ENCODE data around the gene SLC32A1. TPM values are rescaled to one million over a fixed set of nuclear protein-coding genes. Genes with fewer than 3 reads are reported as not detected.

The SLC32A1 gene
- total and polyA plus RNA-seq, 2 of the 13 experiments (the other 11 are each of a cell fraction or from before 2014, with no cell fraction given): not detected

DNA sequence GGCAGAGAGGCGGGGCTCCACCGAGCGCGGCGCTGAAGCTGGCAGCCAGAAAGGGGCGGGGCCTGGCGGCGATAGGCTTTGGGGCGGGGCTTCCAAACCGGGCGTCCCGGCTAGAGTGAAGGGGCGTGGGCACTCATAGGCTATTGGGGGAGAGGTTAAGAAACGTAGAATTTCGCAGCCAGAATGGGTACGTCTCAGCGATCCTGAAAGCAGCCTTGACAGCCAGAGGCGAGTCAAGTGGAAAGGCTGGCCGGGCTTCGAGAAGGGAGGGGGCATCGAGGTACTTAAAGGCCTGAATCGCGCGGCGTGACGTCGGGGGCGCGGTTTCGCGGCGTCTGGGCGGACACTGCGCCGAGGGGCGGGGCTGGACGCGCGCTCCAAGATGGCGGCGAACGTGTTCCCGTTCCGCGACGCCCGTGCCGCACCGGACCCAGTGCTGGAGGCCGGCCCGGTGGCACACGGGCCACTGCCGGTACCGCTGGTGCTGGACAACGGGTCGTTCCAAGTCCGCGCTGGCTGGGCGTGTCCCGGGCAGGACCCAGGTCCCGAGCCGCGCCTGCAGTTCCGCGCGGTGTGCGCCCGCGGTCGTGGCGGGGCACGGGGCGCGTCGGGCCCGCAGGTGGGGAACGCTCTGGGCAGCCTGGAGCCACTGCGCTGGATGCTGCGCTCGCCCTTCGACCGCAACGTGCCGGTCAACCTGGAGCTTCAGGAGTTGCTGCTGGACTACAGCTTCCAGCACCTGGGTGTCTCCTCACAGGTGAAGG is 24.0 kb downstream of the SLC32A1 start, which contains the start of gene ACTR5 (continued):
- peak; percentile 99 for TF ChIP-seq TAF1 (CRISPR knock-in tag; IDR thresholded peaks at IDR 0.05)
- no peak for TF ChIP-seq CEBPB (IDR thresholded peaks at IDR 0.05; ENCODE audit: borderline replicate concordance, low read depth, low read length)
- TF ChIP-seq HNRNPK (IDR thresholded peaks at IDR 0.05; ENCODE audit: low read depth, low read length, poor library complexity, severe bottlenecking): peak; percentile 74
- TF ChIP-seq, protein P1, sequence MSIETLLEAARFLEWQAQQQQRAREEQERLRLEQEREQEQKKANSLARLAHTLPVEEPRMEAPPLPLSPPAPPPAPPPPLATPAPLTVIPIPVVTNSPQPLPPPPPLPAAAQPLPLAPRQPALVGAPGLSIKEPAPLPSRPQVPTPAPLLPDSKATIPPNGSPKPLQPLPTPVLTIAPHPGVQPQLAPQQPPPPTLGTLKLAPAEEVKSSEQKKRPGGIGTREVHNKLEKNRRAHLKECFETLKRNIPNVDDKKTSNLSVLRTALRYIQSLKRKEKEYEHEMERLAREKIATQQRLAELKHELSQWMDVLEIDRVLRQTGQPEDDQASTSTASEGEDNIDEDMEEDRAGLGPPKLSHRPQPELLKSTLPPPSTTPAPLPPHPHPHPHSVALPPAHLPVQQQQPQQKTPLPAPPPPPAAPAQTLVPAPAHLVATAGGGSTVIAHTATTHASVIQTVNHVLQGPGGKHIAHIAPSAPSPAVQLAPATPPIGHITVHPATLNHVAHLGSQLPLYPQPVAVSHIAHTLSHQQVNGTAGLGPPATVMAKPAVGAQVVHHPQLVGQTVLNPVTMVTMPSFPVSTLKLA (IDR thresholded peaks at IDR 0.05): no peak
- TF ChIP-seq KDM4B (CRISPR knock-in tag; IDR thresholded peaks at IDR 0.05): no peak
- peak; percentile 82 for TF ChIP-seq CBX1 (IDR thresholded peaks at IDR 0.05; ENCODE audit: low read depth)
- TF ChIP-seq, protein P2, sequence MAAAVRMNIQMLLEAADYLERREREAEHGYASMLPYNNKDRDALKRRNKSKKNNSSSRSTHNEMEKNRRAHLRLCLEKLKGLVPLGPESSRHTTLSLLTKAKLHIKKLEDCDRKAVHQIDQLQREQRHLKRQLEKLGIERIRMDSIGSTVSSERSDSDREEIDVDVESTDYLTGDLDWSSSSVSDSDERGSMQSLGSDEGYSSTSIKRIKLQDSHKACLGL (CRISPR knock-in tag; IDR thresholded peaks at IDR 0.05): peak; percentile 96
- peak; percentile 98; the same call in 1 of the 2 replicates for TF ChIP-seq ISX (CRISPR knock-in tag; conservative IDR thresholded peaks at IDR 0.05)
- TF ChIP-seq, protein P3, sequence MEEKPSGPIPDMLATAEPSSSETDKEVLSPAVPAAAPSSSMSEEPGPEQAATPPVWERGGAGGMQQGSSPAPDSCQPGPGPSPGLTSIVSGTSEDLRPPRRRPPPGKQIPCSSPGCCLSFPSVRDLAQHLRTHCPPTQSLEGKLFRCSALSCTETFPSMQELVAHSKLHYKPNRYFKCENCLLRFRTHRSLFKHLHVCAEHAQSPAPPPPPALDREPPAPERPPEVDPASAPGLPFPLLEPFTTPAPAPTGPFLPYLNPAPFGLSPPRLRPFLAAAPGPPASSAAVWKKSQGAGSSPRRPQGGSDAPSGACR (CRISPR knock-in tag; IDR thresholded peaks at IDR 0.05): peak; percentile 35; the same call in 1 of the 2 replicates
- TF ChIP-seq TBP (CRISPR knock-in tag; IDR thresholded peaks at IDR 0.05): 0 out of 2 replicates have a peak, but pooled peaks have one; percentile 75
- TF ChIP-seq, protein P4, sequence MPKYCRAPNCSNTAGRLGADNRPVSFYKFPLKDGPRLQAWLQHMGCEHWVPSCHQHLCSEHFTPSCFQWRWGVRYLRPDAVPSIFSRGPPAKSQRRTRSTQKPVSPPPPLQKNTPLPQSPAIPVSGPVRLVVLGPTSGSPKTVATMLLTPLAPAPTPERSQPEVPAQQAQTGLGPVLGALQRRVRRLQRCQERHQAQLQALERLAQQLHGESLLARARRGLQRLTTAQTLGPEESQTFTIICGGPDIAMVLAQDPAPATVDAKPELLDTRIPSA (CRISPR knock-in tag; IDR thresholded peaks at IDR 0.05; ENCODE audit: borderline replicate concordance): peak; percentile 98
- TF ChIP-seq, protein P5, sequence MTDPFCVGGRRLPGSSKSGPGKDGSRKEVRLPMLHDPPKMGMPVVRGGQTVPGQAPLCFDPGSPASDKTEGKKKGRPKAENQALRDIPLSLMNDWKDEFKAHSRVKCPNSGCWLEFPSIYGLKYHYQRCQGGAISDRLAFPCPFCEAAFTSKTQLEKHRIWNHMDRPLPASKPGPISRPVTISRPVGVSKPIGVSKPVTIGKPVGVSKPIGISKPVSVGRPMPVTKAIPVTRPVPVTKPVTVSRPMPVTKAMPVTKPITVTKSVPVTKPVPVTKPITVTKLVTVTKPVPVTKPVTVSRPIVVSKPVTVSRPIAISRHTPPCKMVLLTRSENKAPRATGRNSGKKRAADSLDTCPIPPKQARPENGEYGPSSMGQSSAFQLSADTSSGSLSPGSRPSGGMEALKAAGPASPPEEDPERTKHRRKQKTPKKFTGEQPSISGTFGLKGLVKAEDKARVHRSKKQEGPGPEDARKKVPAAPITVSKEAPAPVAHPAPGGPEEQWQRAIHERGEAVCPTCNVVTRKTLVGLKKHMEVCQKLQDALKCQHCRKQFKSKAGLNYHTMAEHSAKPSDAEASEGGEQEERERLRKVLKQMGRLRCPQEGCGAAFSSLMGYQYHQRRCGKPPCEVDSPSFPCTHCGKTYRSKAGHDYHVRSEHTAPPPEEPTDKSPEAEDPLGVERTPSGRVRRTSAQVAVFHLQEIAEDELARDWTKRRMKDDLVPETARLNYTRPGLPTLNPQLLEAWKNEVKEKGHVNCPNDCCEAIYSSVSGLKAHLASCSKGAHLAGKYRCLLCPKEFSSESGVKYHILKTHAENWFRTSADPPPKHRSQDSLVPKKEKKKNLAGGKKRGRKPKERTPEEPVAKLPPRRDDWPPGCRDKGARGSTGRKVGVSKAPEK (CRISPR knock-in tag; IDR thresholded peaks at IDR 0.05; ENCODE audit: borderline replicate concordance): peak; percentile 96; the same call in 1 of the 2 replicates
- peak; percentile 95 for TF ChIP-seq NKX3-1 (CRISPR knock-in tag; IDR thresholded peaks at IDR 0.05)
- no peak; the same call in none of the 2 replicates for TF ChIP-seq CAMTA2 (CRISPR knock-in tag; IDR thresholded peaks at IDR 0.05; ENCODE audit: borderline replicate concordance)
- TF ChIP-seq ZNF567 (CRISPR knock-in tag; IDR thresholded peaks at IDR 0.05; ENCODE audit: borderline replicate concordance): peak; percentile 100
- TF ChIP-seq HDAC2 (CRISPR knock-in tag; IDR thresholded peaks at IDR 0.05): 0 out of 2 replicates have a peak, but pooled peaks have one; percentile 46
- no peak for TF ChIP-seq KLF9 (CRISPR knock-in tag; IDR thresholded peaks at IDR 0.05; ENCODE audit: low read depth)
- 0 out of 2 replicates have a peak, but pooled peaks have one; percentile 71 for TF ChIP-seq ZNF614 (CRISPR knock-in tag; IDR thresholded peaks at IDR 0.05; ENCODE audit: borderline replicate concordance)
- no peak for TF ChIP-seq SNRNP70 (IDR thresholded peaks at IDR 0.05; ENCODE audit: low read depth, low read length)
